ENCODE measurements around the gene DMRTB1.

Gene DMRTB1

GRCh38 chr1:53511323-53511932 lies 52.2 kb downstream of the DMRTB1 start:
- DNase-seq = no peak

- no peak for DNase-seq
Measured at GRCh38 chr1:53511933-53512806, 53.0 kb downstream of the DMRTB1 start.

GRCh38 chr1:53512807-53513755 lies 53.9 kb downstream of the DMRTB1 start:
- DNase-seq = no peak

- DNase-seq = no peak
Measured at GRCh38 chr1:53513846-53514245, 54.6 kb downstream of the DMRTB1 start.

GRCh38 chr1:53514436-53514835 lies 55.2 kb downstream of the DMRTB1 start:
- no peak for DNase-seq

GRCh38 chr1:53516181-53516580 lies 57.0 kb downstream of the DMRTB1 start:
- DNase-seq = no peak

Measured in activated naive CD4-positive, alpha-beta T cell (primary cell).